Hepatic stellate cell (primary cell): ENCODE measurements around the gene CGB2.
"Not testable (repeated sequence)": the region's sequence is repeated elsewhere in the genome, so short reads cannot be mapped to it uniquely, and the experiment has no call there.

Source experiments
- DNase-seq: peaks from one replicate; pipeline ENCODE4 v3.0.0; 2011; ENCODE audit warnings: low spot score

Gene CGB2

GRCh38 chr19:49010453-49010852 is 21.2 kb upstream of the CGB2 start:
- no peak for DNase-seq

DNA sequence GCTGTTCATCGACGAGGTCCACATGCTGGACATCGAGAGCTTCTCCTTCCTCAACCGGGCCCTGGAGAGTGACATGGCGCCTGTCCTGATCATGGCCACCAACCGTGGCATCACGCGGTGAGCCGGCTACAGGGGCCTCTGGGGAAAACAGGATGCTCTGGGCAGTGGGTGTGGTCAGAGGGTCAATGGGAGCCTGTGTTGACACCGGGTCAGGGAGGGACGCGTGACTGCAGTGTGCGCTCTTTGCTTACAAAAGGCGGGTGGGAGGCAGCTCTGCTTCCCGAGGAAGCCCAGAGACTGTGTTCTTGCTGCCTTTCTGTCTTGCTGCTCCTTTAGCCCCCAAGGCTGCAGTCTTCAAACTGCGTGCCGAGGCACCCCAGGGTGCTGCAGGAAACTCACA is 20.5 kb upstream of the CGB2 start:
- DNase-seq, result no peak

GRCh38 chr19:49014123-49014869 is 17.4 kb upstream of the CGB2 start:
- no peak for DNase-seq

GRCh38 chr19:49014870-49015255 is 16.8 kb upstream of the CGB2 start:
- no peak for DNase-seq

DNA sequence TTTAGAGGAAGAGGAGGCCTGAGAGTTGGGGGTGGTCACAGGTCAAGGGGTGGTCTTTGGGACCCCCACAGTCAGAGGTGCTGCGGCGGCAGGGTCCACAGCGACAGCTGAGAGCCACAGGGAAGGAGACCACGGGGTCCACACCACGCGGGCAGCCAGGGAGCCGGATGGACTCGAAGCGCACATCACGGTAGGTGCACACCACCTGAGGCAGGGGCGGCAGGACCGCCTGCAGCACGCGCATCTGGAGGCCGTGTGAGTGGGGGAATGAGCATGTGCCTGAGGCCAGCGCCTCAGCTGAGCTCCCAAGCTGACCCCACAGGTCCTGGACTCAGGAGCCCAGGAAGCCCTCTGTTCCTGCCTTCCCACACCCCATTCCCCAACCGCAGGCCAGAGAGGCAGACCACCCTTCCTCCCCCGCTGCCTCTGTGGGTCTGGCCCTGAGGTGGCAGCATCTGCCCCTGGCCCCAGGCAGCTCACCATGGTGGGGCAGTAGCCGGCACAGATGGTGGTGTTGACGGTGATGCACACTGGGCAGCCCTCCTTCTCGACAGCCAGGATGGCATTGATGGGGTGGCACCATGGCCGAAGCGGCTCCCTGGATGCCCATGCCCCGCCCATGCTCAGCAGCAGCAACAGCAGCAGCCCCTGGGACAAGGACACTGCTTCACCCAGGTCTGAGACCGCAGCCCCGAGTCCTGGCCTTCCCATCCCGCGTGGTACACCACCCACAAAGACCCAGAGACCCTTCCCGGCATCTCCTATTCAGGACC is 15.4 kb upstream of the CGB2 start:
- no peak for DNase-seq

GRCh38 chr19:49017041-49017665 is 14.5 kb upstream of the CGB2 start, which contains the start of gene LHB:
Gene LHB (minus strand): TSS chr19:49017091. CDS start chr19:49017081, 10 bp downstream.
- no peak for DNase-seq

DNA sequence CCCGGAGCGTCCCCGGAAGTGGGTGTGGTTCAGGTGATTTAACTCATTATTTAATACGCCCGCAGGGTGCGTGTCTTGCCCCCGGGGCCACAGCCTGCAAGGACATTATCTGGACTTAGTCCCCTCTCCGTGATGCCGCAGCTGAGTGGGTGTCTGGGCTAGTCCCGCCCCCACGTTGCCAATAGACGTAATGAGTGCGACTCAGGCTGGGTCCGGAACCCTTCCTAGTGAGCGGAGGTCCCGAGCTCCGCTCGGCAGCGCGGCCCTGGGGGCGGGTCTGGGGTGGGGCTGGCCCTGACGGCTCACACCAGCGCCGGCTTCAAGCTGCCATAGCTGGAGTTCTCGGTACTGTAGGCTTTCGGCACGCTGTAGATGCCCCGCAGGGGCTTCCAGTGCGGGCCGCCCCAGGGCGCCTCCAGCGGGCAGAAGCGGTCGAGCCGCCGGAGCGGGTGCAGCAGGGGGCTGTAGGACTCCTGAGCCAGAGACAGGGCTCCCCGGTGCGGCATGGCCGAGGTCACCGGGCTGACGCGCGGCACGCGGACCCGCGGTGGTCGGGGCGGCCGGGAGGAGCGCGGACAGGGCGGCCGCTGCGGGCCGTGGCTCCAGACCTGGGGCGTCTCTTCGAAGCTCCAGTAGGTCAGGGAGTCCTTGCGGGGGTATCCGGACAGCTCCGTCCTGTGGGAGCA is 13.9 kb upstream of the CGB2 start:
- peak; percentile 88 for DNase-seq

- not testable (repeated sequence) for DNase-seq
Measured at GRCh38 chr19:49018388-49019241, 13.1 kb upstream of the CGB2 start.

DNA sequence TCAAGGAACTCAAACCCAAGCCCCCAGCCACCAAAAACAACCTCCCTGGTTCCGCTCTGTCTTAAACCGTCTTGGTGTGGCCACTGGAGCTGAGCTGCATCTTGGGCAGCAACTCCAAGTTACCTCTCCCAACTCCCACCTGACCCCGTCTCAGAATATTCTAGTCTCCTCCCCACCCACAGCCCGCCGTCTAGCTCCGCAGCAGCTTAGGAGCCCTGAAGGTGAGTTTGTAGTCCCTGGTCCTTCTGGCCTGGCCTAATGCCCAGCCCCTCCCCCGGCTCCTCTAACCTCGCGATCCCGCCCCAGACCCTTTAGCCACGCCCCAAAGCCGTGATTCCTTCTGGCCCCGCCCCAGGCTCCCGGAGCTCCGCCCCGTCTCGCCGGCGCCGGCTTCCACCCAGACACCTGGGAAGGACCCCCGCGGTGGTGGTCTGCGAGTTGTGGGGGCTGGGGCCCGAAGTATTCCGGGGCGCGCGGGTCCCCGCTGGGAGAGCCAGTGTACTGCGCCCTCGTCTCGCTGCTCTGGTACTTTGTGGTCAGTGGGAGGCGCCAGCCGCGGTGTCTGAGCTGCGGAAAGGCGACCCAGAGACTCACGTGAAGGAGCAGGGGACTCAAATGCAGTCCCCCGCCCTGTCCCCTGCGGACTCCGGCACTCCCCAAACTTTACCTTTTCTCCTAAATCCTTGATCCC is 12.3 kb upstream of the CGB2 start:
- peak; percentile 47 for DNase-seq

GRCh38 chr19:49020342-49020741 is 11.3 kb upstream of the CGB2 start:
- DNase-seq, result no peak

- no peak for DNase-seq
Measured at GRCh38 chr19:49020931-49021895, 10.5 kb upstream of the CGB2 start.

- no peak for DNase-seq
Measured at GRCh38 chr19:49022116-49022515, 9.6 kb upstream of the CGB2 start.

DNA sequence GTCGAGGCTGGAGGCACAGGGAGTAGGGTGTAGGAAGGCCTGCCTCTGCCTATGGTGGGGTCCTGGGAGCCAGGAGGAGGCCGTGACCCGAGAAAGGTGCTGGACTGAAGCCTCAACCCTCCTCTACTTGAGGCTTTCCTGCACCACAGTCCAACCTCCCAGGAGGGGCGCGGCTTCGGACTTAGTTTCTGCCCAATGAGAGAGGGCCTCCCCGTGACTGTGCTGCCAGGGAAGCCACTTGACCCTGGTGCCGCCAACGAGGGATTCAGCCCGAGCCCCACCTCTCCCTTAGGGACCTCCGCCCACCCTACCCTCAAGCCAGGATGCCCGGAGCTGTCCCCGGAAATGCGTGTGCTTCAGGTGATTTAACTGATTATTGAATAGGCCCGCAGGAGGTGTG is 7.5 kb upstream of the CGB2 start, which contains the start of gene CGB3:
Gene CGB3 (minus strand): TSS at position 101 of the 400 bp plus-strand sequence. CDS start 362 bp downstream, outside the sequence.
- not testable (repeated sequence) for DNase-seq

GRCh38 chr19:49025088-49025487 is 6.6 kb upstream of the CGB2 start:
- not testable (repeated sequence) for DNase-seq

GRCh38 chr19:49025599-49025998 is 6.1 kb upstream of the CGB2 start:
- DNase-seq, result not testable (repeated sequence)

DNA sequence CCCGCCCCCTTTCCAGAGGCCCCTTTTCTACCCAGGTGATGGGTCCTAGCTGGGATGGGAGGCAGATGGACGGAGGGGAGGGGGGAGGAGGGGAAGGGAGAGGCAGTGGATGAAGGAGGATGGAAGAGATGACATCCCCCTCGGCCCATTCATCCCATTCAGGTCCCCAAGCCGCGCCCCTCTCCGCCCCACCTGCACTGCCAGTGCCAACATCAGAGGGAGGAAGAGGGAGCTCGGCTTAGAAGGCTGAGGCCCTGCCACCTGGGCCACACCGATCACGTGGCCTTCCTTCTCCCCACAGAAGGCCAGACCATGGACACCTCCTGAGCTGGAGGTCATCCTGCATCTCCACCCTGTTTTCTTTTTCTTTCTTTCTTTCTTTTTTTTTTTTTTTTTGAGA is 3.0 kb upstream of the CGB2 start:
- not testable (repeated sequence) for DNase-seq

GRCh38 chr19:49029749-49030148 is 1.9 kb upstream of the CGB2 start:
- DNase-seq, result not testable (repeated sequence)

GRCh38 chr19:49030323-49030722 is 1.4 kb upstream of the CGB2 start:
- DNase-seq, result not testable (repeated sequence)

GRCh38 chr19:49036815-49037214 is 5.1 kb downstream of the CGB2 start, which contains the start of gene CGB1:
Gene CGB1 (minus strand): TSS chr19:49036895. CDS start chr19:49036711, 184 bp downstream.
- not testable (repeated sequence) for DNase-seq
